WTC11 (cell line): ENCODE data around the gene CNOT6.

Experiments used
- CREB1 ChIP-seq: sonication (generic); formaldehyde crosslinking; IDR thresholded peaks from 2 replicates; pipeline ENCODE4 v1.8.0; 2023; ENCODE audit warnings: mild to moderate bottlenecking, missing genetic modification reagents
- CREM ChIP-seq: sonication (generic); formaldehyde crosslinking; IDR thresholded peaks from 2 replicates; pipeline ENCODE4 v1.8.1; 2022; ENCODE audit warnings: mild to moderate bottlenecking, missing genetic modification reagents, moderate library complexity
- ESRRA ChIP-seq: sonication (generic); formaldehyde crosslinking; IDR thresholded peaks from 2 replicates; pipeline ENCODE4 v1.8.1; 2022; ENCODE audit warnings: mild to moderate bottlenecking, missing genetic modification reagents, borderline replicate concordance
- FOXJ3 ChIP-seq: sonication (generic); formaldehyde crosslinking; IDR thresholded peaks from 2 replicates; pipeline ENCODE4 v1.9.0; 2021; ENCODE audit warnings: missing genetic modification reagents, mild to moderate bottlenecking, borderline replicate concordance
- JUN ChIP-seq: sonication (generic); formaldehyde crosslinking; IDR thresholded peaks from 2 replicates; pipeline ENCODE4 v1.8.0; 2023; ENCODE audit warnings: mild to moderate bottlenecking, missing genetic modification reagents
- NFATC4 ChIP-seq: fragments of 250-450 bp; sonication (Bioruptor Pico); IDR thresholded peaks from 2 replicates; pipeline ENCODE4 v1.9.0; 2021; ENCODE audit warnings: mild to moderate bottlenecking
- NFE2L1 ChIP-seq: sonication (generic); formaldehyde crosslinking; IDR thresholded peaks from 2 replicates; pipeline ENCODE4 v1.8.1; 2023; ENCODE audit warnings: missing genetic modification reagents
- NR3C1 ChIP-seq: sonication (generic); formaldehyde crosslinking; conservative IDR thresholded peaks from 2 replicates; pipeline ENCODE4 v1.8.1; 2023; ENCODE audit warnings: low read depth, mild to moderate bottlenecking, missing genetic modification reagents
- TEAD4 ChIP-seq: sonication (generic); formaldehyde crosslinking; IDR thresholded peaks from 2 replicates; pipeline ENCODE4 v1.8.0; 2022; ENCODE audit warnings: mild to moderate bottlenecking, missing genetic modification reagents
- ZNF423 ChIP-seq: fragments of 250-450 bp; sonication (Bioruptor Pico); IDR thresholded peaks from 2 replicates; pipeline ENCODE4 v2.1.2; 2022; ENCODE audit warnings: mild to moderate bottlenecking, moderate library complexity
- TF ChIP-seq, protein P1 (sequence below): fragments of 200-600 bp; IDR thresholded peaks from 2 replicates; pipeline ENCODE4 v1.8.0; 2022; ENCODE audit warnings: antibody characterized with exemption
- TF ChIP-seq, protein P2 (sequence below): sonication (generic); formaldehyde crosslinking; IDR thresholded peaks from 2 replicates; pipeline ENCODE4 v1.8.1; 2023; ENCODE audit warnings: mild to moderate bottlenecking, missing genetic modification reagents
- TF ChIP-seq, protein P3 (sequence below): sonication (generic); formaldehyde crosslinking; IDR thresholded peaks from 2 replicates; pipeline ENCODE4 v1.8.0; 2023; ENCODE audit warnings: missing genetic modification reagents, mild to moderate bottlenecking, borderline replicate concordance

DNA sequence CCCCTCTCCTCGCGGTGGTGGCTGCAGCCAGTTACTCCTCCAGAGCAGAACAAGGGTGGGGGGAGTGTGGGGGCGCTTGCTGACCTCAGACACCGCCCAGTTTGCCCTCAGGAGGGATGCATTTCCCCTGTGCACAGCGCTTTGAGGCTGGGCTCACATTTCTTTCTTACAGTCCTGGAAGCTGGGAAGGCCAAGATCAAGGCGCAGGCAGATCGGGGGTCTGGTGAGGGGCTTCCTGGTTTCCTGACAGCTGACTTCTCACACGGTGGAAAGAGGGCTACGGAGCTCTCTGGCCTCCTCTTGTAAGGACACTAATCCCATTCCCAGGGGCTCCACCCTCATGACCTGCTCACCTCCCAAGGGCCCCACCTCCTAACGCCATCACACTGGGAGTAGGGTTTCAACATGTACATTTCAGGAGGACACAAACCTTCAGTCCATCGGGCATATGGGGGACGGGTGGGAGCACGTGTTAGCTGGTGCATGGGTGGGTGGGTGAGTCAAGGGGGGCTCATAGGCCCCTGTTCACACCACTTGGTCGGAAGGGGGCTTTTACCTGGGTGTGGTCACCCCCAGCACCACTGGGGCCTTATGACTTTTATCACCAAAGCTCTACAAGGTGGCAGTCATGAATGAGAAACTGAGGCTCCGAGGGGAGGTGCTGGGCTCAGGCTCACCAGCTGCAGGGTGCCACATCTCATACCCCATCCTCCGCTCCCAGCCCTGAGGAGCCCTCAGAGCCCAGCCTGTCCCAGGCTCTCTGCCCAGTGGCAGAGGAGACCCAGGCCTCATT, 104.8 kb downstream of the CNOT6 start:
- TF ChIP-seq, protein P1, sequence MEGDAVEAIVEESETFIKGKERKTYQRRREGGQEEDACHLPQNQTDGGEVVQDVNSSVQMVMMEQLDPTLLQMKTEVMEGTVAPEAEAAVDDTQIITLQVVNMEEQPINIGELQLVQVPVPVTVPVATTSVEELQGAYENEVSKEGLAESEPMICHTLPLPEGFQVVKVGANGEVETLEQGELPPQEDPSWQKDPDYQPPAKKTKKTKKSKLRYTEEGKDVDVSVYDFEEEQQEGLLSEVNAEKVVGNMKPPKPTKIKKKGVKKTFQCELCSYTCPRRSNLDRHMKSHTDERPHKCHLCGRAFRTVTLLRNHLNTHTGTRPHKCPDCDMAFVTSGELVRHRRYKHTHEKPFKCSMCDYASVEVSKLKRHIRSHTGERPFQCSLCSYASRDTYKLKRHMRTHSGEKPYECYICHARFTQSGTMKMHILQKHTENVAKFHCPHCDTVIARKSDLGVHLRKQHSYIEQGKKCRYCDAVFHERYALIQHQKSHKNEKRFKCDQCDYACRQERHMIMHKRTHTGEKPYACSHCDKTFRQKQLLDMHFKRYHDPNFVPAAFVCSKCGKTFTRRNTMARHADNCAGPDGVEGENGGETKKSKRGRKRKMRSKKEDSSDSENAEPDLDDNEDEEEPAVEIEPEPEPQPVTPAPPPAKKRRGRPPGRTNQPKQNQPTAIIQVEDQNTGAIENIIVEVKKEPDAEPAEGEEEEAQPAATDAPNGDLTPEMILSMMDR = no peak
- TF ChIP-seq, protein P2, sequence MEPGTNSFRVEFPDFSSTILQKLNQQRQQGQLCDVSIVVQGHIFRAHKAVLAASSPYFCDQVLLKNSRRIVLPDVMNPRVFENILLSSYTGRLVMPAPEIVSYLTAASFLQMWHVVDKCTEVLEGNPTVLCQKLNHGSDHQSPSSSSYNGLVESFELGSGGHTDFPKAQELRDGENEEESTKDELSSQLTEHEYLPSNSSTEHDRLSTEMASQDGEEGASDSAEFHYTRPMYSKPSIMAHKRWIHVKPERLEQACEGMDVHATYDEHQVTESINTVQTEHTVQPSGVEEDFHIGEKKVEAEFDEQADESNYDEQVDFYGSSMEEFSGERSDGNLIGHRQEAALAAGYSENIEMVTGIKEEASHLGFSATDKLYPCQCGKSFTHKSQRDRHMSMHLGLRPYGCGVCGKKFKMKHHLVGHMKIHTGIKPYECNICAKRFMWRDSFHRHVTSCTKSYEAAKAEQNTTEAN (CRISPR knock-in tag) = no peak
- TF ChIP-seq, protein P3, sequence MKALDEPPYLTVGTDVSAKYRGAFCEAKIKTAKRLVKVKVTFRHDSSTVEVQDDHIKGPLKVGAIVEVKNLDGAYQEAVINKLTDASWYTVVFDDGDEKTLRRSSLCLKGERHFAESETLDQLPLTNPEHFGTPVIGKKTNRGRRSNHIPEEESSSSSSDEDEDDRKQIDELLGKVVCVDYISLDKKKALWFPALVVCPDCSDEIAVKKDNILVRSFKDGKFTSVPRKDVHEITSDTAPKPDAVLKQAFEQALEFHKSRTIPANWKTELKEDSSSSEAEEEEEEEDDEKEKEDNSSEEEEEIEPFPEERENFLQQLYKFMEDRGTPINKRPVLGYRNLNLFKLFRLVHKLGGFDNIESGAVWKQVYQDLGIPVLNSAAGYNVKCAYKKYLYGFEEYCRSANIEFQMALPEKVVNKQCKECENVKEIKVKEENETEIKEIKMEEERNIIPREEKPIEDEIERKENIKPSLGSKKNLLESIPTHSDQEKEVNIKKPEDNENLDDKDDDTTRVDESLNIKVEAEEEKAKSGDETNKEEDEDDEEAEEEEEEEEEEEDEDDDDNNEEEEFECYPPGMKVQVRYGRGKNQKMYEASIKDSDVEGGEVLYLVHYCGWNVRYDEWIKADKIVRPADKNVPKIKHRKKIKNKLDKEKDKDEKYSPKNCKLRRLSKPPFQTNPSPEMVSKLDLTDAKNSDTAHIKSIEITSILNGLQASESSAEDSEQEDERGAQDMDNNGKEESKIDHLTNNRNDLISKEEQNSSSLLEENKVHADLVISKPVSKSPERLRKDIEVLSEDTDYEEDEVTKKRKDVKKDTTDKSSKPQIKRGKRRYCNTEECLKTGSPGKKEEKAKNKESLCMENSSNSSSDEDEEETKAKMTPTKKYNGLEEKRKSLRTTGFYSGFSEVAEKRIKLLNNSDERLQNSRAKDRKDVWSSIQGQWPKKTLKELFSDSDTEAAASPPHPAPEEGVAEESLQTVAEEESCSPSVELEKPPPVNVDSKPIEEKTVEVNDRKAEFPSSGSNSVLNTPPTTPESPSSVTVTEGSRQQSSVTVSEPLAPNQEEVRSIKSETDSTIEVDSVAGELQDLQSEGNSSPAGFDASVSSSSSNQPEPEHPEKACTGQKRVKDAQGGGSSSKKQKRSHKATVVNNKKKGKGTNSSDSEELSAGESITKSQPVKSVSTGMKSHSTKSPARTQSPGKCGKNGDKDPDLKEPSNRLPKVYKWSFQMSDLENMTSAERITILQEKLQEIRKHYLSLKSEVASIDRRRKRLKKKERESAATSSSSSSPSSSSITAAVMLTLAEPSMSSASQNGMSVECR (CRISPR knock-in tag) = no peak
- TF ChIP-seq CREM (no peak), ZNF423 (CRISPR knock-in tag) (no peak), CREB1 (CRISPR knock-in tag) (no peak), ESRRA (CRISPR knock-in tag) (no peak), FOXJ3 (CRISPR knock-in tag) (no peak), NFATC4 (CRISPR knock-in tag) (no peak), NFE2L1 (CRISPR knock-in tag) (no peak), NR3C1 (CRISPR knock-in tag) (no peak), JUN (no peak), TEAD4 (CRISPR knock-in tag) (no peak)
